Measurements from ENCODE around the gene KLK14.

KLK14 gene

DNA sequence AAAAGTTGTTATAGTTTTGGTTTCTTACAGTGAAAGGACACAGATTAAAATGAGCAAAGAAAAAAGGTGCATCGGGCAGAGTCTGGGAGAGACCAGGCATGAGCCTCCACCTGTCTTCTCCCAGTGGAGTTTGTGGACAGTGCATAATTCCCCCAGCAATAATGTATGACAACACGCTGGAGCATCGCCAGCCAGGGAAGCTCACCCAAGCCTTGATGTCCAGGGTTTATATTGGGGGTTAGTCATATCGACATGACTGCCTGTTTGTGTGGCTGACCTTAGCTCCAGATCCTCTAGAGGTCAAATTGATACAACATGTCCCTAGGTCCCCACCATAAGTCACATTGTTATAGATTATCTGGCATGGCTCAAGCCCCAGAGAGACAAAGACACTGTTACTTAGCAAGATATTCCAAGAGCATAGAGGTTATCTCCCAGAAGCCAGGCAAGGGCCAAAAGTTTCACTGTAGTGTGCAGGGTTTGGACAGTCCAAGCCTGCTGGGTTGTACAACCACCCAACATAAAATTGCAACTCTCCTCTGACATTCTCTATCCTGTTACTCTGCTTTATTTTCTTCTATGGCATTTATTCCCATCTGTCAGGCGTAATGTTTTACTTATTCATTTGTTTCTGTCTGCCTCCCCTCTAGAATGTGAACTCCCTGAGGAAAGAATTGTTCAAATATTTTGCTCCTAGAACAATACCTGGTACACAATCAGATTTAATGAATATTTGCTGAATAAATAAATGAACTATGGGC, 12.2 kb downstream of the KLK14 start:
- TF ChIP-seq, protein P1, sequence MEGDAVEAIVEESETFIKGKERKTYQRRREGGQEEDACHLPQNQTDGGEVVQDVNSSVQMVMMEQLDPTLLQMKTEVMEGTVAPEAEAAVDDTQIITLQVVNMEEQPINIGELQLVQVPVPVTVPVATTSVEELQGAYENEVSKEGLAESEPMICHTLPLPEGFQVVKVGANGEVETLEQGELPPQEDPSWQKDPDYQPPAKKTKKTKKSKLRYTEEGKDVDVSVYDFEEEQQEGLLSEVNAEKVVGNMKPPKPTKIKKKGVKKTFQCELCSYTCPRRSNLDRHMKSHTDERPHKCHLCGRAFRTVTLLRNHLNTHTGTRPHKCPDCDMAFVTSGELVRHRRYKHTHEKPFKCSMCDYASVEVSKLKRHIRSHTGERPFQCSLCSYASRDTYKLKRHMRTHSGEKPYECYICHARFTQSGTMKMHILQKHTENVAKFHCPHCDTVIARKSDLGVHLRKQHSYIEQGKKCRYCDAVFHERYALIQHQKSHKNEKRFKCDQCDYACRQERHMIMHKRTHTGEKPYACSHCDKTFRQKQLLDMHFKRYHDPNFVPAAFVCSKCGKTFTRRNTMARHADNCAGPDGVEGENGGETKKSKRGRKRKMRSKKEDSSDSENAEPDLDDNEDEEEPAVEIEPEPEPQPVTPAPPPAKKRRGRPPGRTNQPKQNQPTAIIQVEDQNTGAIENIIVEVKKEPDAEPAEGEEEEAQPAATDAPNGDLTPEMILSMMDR (IDR thresholded peaks at IDR 0.05) = no peak

DNA sequence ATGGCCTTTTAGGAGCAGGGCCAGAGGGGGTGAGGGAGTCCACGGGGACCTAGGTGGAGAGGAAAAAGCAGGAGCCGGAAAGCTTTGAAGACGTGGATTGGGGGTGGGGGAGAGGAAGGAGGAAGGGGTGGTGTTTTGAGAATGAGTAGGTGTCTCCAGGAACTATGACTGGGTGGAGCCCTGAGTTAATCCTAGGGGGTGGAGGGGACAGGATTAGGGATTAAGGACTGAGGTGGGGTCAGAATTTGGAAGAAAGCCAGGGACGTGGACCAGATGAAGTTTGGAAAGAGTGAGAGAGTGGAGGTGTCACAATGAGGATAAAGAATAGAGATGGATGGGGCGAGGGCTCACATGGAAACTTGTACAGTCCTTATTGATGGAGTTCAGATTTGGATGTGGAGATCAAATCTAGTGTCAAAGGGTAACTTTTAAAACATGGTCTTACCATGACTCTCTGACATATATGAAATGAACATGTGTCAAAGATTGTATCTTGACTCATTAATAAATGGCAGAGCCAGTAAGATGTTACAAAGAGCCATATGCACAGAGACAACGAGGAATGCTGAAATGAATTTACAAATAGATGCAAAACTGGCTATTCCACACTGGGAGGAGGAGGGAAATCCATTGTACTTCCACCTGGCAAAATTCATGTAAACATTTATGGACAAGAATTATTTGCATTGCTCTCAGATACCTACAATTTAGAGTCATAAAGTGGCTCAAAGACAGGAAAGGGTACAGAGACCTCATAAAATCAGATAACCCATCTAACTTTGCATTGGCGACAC, 16.1 kb downstream of the KLK14 start:
- TF ChIP-seq, protein P1 (IDR thresholded peaks at IDR 0.05) = no peak

DNA sequence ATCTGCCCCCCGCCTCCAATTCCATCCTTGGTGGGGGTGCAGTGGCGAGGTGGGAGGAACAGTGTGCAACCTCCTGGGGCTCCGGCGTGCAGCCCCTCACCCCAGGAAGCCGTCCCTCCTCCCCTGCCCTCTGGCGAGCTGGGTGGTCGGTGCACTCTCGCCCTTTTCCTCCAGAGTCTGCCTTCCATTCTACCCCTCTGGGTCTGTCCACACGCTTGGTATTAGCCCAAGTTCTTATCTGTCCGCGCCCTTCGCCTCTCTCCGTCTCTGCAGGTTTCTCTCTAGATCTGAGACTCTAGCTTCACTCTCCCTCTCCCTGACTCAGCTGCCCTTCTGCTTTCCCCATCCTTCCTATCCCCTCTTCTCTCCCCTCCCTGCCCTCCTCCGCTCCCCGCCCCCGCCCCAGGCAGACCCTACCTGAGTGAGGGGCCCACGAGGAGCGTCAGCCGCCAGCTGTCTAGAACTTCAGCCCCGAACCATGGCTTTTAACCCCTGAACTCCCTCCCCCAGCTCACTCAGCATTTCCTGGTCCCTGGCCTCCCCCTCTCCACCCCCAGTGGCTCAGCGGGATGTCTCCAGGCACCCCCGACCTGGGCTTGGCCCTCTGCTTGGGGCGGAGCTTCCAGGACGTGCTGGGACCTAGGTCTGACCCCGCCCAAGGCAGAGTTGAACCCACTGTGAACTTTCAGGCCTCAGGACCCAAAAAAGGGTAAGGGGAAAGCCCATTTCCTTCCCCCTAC, 17.3 kb downstream of the KLK14 start:
- TF ChIP-seq, protein P1 (IDR thresholded peaks at IDR 0.05) = no peak

DNA sequence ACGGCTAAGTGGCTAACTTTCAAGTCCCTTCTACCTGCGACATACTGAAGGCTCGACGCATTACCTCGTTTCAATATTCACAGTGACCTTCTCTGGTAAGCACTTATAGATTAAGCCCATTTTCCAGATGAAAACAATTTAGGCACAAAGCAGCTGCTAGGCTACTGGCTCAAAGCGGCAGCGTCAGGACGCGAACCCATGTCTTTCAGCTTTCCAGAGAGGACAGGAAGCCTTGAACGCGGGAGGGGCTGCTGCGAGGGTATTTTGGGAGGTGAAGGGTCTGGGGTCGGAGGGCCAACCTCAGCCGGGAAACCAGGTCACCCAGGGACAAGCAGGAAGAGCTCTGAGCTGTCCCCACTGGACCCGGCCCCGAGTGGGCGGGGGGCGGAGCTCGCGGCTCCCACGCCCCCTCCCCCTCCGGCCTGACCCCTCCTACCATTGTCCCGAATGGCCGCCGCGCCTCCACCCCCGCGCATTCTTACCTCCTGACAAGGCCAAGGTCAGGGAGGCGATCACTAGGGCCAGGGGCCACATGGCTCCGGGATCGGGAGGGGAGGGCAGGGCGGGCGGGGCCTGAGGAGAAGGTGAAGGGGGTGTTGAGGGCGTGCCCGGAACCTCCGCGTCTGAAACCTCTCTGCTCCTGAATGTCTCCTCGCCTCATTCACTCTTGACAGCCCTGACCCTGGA, 18.0 kb downstream of the KLK14 start, which contains the start of gene KLK13:
KLK13 (minus strand) TSS at position 559 of the 687 bp plus-strand sequence; CDS start at position 534, 25 bp downstream.
- TF ChIP-seq, protein P1 (IDR thresholded peaks at IDR 0.05) = no peak

DNA sequence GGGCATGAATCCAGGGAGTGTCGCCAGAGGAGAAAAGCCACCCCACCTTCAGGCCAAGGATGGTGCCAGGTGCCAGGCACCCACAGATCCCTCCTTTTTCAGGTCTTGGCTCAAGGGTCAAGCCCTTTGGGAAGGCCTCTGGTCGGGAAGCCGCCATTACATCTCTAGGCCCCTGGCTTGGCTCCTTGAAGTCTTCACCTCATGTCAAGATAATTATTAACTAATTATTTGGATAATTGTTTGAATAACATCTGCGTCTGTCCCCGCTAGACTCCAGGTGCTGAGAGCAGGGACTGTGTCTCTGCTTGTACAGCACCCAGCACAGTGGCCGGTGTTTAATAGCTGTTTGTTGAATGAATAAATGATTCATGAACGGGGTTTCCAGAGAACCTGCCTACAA, 19.0 kb downstream of the KLK14 start:
- TF ChIP-seq, protein P1 (IDR thresholded peaks at IDR 0.05) = no peak

DNA sequence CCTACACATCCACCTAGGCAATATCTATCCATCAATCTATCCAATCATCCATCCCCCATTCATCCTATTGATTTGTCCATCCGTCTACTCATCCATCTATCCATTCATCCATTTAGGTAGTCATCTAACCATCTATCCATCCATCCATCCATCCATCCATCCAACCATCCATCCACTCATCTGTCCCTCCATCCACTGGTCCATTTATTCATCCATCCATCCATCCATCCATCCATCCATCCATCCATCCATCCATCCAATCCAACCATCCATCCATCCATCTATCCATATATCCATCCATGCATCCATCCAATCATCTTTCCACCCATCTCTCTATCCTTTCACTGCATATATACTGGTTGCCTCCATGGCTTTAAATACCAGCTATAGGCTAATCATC, 21.7 kb downstream of the KLK14 start:
- TF ChIP-seq, protein P1 (IDR thresholded peaks at IDR 0.05) = no peak

DNA sequence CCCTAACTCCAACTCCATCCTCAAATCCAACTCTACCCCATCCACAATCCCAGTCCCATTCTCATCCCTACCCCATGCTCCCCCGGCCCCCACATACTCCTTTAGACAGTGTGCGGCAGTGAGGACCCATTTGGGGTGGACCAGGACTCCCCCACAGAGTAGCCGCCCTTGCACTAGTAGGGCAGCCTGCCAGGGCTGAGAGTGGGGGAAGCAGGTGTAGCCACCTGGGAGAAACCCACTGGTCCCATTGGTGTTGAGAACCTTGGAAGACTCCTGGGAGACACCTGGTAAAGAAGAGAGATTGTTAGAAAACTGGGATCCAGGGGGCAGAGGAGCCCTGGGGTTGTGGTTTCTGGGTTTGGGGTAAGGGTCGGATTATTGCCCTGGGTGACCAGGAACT, 22.4 kb downstream of the KLK14 start:
- TF ChIP-seq, protein P1 (IDR thresholded peaks at IDR 0.05) = no peak

Data from LNCAP (cell line).